OCI-LY7 (cell line): ENCODE measurements around the gene COL6A5.

Experiments used
- CTCF ChIP-seq: fragments of 200-600 bp; sonication (generic); conservative IDR thresholded peaks from 2 replicates; pipeline ENCODE4 v1.5.1; 2014; ENCODE audit warnings: mild to moderate bottlenecking, antibody characterized with exemption, low read length, moderate library complexity, mixed read lengths
- EZH2phosphoT487 ChIP-seq: fragments of 200-600 bp; sonication (generic); IDR thresholded peaks from 2 replicates; pipeline ENCODE4 v1.6.1; 2018; ENCODE audit warnings: low read depth, borderline replicate concordance, mild to moderate bottlenecking, mixed run types, antibody characterized with exemption, low read length, moderate library complexity, mixed read lengths

- TF ChIP-seq CTCF (no peak), EZH2phosphoT487 (no peak)
Observed at GRCh38 chr3:130423064-130423463, 77.6 kb downstream of the COL6A5 start.
